NT2/D1 (cell line): ENCODE measurements around the gene GPHB5.

Experiments used
- SUZ12 ChIP-seq: IDR thresholded peaks from 2 replicates; pipeline ENCODE4 v1.6.1; 2011; ENCODE audit not compliant: insufficient read length, insufficient read depth; ENCODE audit errors: extremely low read depth
- YY1 ChIP-seq: IDR thresholded peaks from 2 replicates; pipeline ENCODE4 v1.6.1; 2011; ENCODE audit not compliant: insufficient read length, insufficient read depth
- ZNF274 ChIP-seq: IDR thresholded peaks from 2 replicates; pipeline ENCODE4 v1.6.1; 2011; ENCODE audit warnings: mild to moderate bottlenecking, low read depth, low read length

GRCh38 chr14:63344336-63344735 is 25.6 kb upstream of the GPHB5 start:
- TF ChIP-seq YY1 (no peak), ZNF274 (no peak), SUZ12 (no peak)
